GM12878 (cell line): ENCODE measurements around the gene ZNF641. TPM values are rescaled to one million over a fixed set of nuclear protein-coding genes. Genes with fewer than 3 reads are reported as not detected.
A peak's percentile ranks its signal among the peaks of the same experiment; 100 is the strongest.

ENCODE experiments used
- ATAC-seq: fragments of 200-7000 bp; cut with Tn5 transposase; 3 replicates; pipeline ENCODE4 v1.9.1; 2020; ENCODE audit warnings: mild to moderate bottlenecking, moderate library complexity
- BruUV-seq: library from RNA; stranded (reverse); fragments of 400-500 nt; replicated peaks from 2 replicates; lab custom pipeline; 2021; lab: Mats Ljungman, UMichigan
- CTCF ChIA-PET: fragments of 300-600 bp; sonication (Branson Sonifier 250); formaldehyde crosslinking; extraction: SDS; loops from one replicate; lab custom pipeline; 2021; ENCODE audit warnings: inconsistent platforms; lab: Yijun Ruan, JAX
- POLR2A ChIA-PET: fragments of 350-600 bp; formaldehyde crosslinking; extraction: SDS; loops from one replicate; lab custom pipeline; 2021; ENCODE audit warnings: inconsistent platforms; lab: Charles Lee
- RAD21 ChIA-PET: fragments of 300-600 bp; sonication (Branson Sonifier 250); formaldehyde crosslinking; loops from one replicate; lab custom pipeline; 2023; ENCODE audit warnings: antibody characterized with exemption; ENCODE audit not compliant: unreplicated experiment; lab: Charles Lee
- SMC1A ChIA-PET: fragments of 300-600 bp; sonication (Branson Sonifier 250); formaldehyde crosslinking; loops from one replicate; lab custom pipeline; 2023; ENCODE audit not compliant: unreplicated experiment, uncharacterized antibody; lab: Charles Lee
- DNase-seq: peaks from one replicate; pipeline ENCODE4 v3.0.0-alpha.2; 2011; ENCODE audit warnings: low read depth, low spot score
- FAIRE-seq: peaks from 3 replicates; lab custom pipeline; 2011; peaks lifted over from hg19 to GRCh38; lab: Jason Lieb, UNC
- H2AFZ ChIP-seq: 2 replicates; pipeline ENCODE4 v1.6.0; 2011; ENCODE audit warnings: low read depth, low read length, control low read depth; ENCODE audit not compliant: control insufficient read depth
- H3K27ac ChIP-seq: 2 replicates; pipeline ENCODE4 v1.5.1; 2011; ENCODE audit warnings: control low read depth; ENCODE audit not compliant: control insufficient read depth, insufficient read depth
- H3K27me3 ChIP-seq, 2 experiments: replicated peaks in 1 of 2; 2 replicates each; pipeline versions ENCODE4 v1.6.0 to v1.6.1; 2011; ENCODE audit warnings: low read length in 1 of 2; ENCODE audit not compliant: control insufficient read depth in 2 of 2, insufficient read depth in 2 of 2
- H3K36me3 ChIP-seq, 2 experiments: 2 replicates each; pipeline ENCODE4 v1.5.1; 2011; ENCODE audit warnings: low read length in 1 of 2; ENCODE audit not compliant: control insufficient read depth in 2 of 2, insufficient read depth in 2 of 2
- H3K4me1 ChIP-seq: 2 replicates; pipeline ENCODE4 v1.6.1; 2011; ENCODE audit warnings: mild to moderate bottlenecking, low read length, moderate library complexity, mixed read lengths; ENCODE audit not compliant: control insufficient read depth, insufficient read depth
- H3K4me2 ChIP-seq: 2 replicates; pipeline ENCODE4 v1.6.0; 2011; ENCODE audit warnings: control low read depth; ENCODE audit not compliant: control insufficient read depth, insufficient read depth
- H3K4me3 ChIP-seq: fragments of 200-600 bp; sonication (generic); 2 replicates; pipeline ENCODE4 v1.5.1; 2016
- H3K79me2 ChIP-seq: 2 replicates; pipeline ENCODE4 v1.6.0; 2011; ENCODE audit warnings: low read length; ENCODE audit not compliant: control insufficient read depth, insufficient read depth
- H3K9ac ChIP-seq: 2 replicates; pipeline ENCODE4 v1.8.0; 2011; ENCODE audit warnings: low read length, control low read depth, mixed read lengths; ENCODE audit not compliant: control insufficient read depth, insufficient read depth
- H3K9me3 ChIP-seq: replicated peaks from 3 replicates; pipeline ENCODE4 v1.5.1; 2011; ENCODE audit warnings: mild to moderate bottlenecking, low read length; ENCODE audit not compliant: control insufficient read depth, insufficient read depth
- H4K20me1 ChIP-seq: 2 replicates; pipeline ENCODE4 v1.6.0; 2011; ENCODE audit not compliant: control insufficient read depth, insufficient read depth
- E4F1 ChIP-seq: fragments of 450-650 bp; IDR thresholded peaks from 2 replicates; pipeline ENCODE4 v1.6.1; 2018; ENCODE audit warnings: borderline replicate concordance, mild to moderate bottlenecking; ENCODE audit not compliant: partially characterized antibody
- IKZF2 ChIP-seq, 2 experiments: fragments of 450-650 bp; IDR thresholded peaks; 2 replicates each; pipeline ENCODE4 v1.6.1; 2017; ENCODE audit warnings: mild to moderate bottlenecking in 2 of 2, moderate library complexity in 2 of 2
- RUNX3 ChIP-seq: IDR thresholded peaks from 2 replicates; pipeline ENCODE4 v1.6.1; 2012; ENCODE audit warnings: low read length, inconsistent platforms
- TCF12 ChIP-seq: IDR thresholded peaks from 2 replicates; pipeline ENCODE4 v1.6.1; 2011; ENCODE audit warnings: low read depth, mild to moderate bottlenecking, low read length
- TCF3 ChIP-seq: IDR thresholded peaks from 2 replicates; pipeline ENCODE4 v1.6.1; 2012; ENCODE audit warnings: low read depth, mild to moderate bottlenecking, low read length, borderline replicate concordance; ENCODE audit not compliant: insufficient read depth
- YY1 ChIP-seq: IDR thresholded peaks from 2 replicates; pipeline ENCODE4 v1.6.1; 2011; ENCODE audit warnings: low read depth, mild to moderate bottlenecking, low read length
- ZNF384 ChIP-seq: IDR thresholded peaks from 2 replicates; pipeline ENCODE4 v1.6.1; 2012; ENCODE audit warnings: low read depth, mild to moderate bottlenecking, low read length, improper control_type of control experiment, borderline replicate concordance
- WGBS: methylation state at CpG from one replicate; pipeline ENCODE4 v1.1.6; 2016; ENCODE audit warnings: low lambda C conversion rate; ENCODE audit not compliant: insufficient replicate concordance, insufficient coverage; ENCODE audit errors: missing lambda C conversion rate; 5-methylcytosine and 5-hydroxymethylcytosine counted together
- in situ Hi-C: fragments of 300-500 bp; cut with MboI; formaldehyde crosslinking; loops from 9 replicates; pipeline ENCODE4 v1.14.3; 2018; ENCODE audit warnings: mixed read lengths
- intact Hi-C: fragments of 100-400 bp; cut with micrococcal nuclease; formaldehyde crosslinking; loops from one replicate; pipeline ENCODE4 v1.14.2; 2022; ENCODE audit not compliant: unreplicated experiment
- polyA plus RNA-seq, 11 experiments: library from polyadenylated mRNA; depleted of rRNA in 4 of 11; unstranded in 6 of 11; stranded (reverse) in 5 of 11; fragments of >200 nt; fragmentation: Nextera tagmentation in 4 of 11; fragmentation: Illumina TruSeq in 1 of 11; extraction: Ambion mirVana in 4 of 11; extraction: Trizol in 1 of 11; gene quantifications; 1 replicate in 1 of 11; 2 replicates in 10 of 11; pipeline versions ENCODE4 v1.2.1 to v1.2.3, GENCODE V29; 2011 to 2016; ENCODE audit warnings: inconsistent platforms in 2 of 11, missing spikeins in 2 of 11, low read depth in 1 of 11
- total RNA-seq, 4 experiments: library from RNA; depleted of rRNA in 3 of 4; stranded (reverse); fragments of >200 nt in 3 of 4; fragmentation: Illumina TruSeq in 1 of 4; extraction: Trizol in 1 of 4; gene quantifications; 2 replicates each; pipeline versions ENCODE4 v1.2.1 to v1.2.3, GENCODE V29; 2013 to 2021
- TF ChIP-seq, protein P1 (sequence below): fragments of 450-650 bp; IDR thresholded peaks from 2 replicates; pipeline ENCODE4 v1.6.1; 2017; ENCODE audit warnings: mild to moderate bottlenecking, low read depth, inconsistent platforms; ENCODE audit not compliant: poor library complexity, severe bottlenecking

The ZNF641 gene
- total and polyA plus RNA-seq, 10 of the 15 experiments (the other 5 are each of a cell fraction or from before 2014, with no cell fraction given), result 1.1 to 10.3 (median 6.3) TPM

DNA sequence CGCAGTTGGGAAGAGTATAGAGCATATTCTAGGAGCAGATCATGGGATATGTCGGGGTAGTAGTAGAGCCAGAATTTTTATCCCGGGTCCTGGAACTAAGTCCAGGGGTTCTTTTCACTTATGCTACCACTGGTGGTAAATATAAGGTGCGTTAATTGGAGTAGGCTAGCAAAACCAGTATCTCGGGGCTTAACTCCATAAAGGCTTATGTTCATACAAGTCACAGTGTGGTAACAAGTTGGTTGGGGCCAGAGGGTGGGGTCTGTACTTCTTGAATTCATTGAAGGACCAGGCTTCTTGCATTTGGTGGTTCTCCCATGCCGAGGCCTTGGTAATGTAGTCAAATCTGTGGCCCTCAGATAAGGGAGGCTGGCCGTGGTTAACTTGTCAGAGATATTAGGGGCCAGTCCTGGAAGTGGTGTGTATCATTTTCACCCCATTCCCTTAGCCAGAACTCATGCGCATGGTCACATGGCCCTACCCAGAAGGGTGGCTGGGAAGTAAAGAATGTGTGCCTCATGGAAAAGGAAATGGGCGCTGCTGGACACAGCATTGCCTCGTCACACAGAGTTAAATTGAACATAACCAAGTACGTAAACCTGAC is 1.5 kb upstream of the ZNF641 start (continued):
- TF ChIP-seq, protein P1, sequence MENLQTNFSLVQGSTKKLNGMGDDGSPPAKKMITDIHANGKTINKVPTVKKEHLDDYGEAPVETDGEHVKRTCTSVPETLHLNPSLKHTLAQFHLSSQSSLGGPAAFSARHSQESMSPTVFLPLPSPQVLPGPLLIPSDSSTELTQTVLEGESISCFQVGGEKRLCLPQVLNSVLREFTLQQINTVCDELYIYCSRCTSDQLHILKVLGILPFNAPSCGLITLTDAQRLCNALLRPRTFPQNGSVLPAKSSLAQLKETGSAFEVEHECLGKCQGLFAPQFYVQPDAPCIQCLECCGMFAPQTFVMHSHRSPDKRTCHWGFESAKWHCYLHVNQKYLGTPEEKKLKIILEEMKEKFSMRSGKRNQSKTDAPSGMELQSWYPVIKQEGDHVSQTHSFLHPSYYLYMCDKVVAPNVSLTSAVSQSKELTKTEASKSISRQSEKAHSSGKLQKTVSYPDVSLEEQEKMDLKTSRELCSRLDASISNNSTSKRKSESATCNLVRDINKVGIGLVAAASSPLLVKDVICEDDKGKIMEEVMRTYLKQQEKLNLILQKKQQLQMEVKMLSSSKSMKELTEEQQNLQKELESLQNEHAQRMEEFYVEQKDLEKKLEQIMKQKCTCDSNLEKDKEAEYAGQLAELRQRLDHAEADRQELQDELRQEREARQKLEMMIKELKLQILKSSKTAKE, result no peak
- no peak for TF ChIP-seq ZNF384
- no peak for TF ChIP-seq YY1
- TF ChIP-seq E4F1, result no peak
- TF ChIP-seq, all 136 proteins: peak for 0

GRCh38 chr12:48351022-48351708 is 446 bp upstream of the ZNF641 start:
- H3K36me3 ChIP-seq, result no peaks in the 10 kb centered on the region
- no TSS peak for BruUV-seq
- no peaks in the 10 kb centered on the region for H3K27me3 ChIP-seq
- ChIA-PET CTCF (no interaction called here), POLR2A (interaction anchor here (0.6 kb wide), 1 partner anchor 151 kb away, joined by 3 read pairs; no protein-coding TSS in a partner anchor), SMC1A (no interaction called here), RAD21 (no interaction called here)
- no peak for DNase-seq
- H3K4me1 ChIP-seq, result no peaks in the 10 kb centered on the region
- H3K4me3 ChIP-seq, result peak overlapping the region; percentile 76
- peak overlapping the region; percentile 62 for H2AFZ ChIP-seq
- intact Hi-C loops, result loop anchor here (10.0 kb wide), 1 partner anchor 156 kb away; no protein-coding TSS in a partner anchor
- H3K9ac ChIP-seq, result peak overlapping the region; percentile 41
- 11% methylated on average over 32 of the region's 36 CpGs for WGBS
- H3K9me3 ChIP-seq, result no peaks in the 10 kb centered on the region
- H4K20me1 ChIP-seq, result no peaks in the 10 kb centered on the region
- no peak for FAIRE-seq
- TF ChIP-seq TCF3 (0 out of 2 replicates have a peak, but pooled peaks have one; percentile 6), RUNX3 (peak; percentile 44; the same call in 1 of the 2 replicates), TCF12 (no peak), IKZF2 (IDR thresholded peaks at IDR 0.05) (peak in 1 of 2 experiments; percentile 27; a peak in 2 of 4 replicates)
- TF ChIP-seq, all 136 proteins: peak for 3
- in situ Hi-C loops, result no loop called here
- no peaks in the 10 kb centered on the region; the same call in 1 of the 2 replicates for H3K79me2 ChIP-seq
- H3K4me2 ChIP-seq, result peak overlapping the region; percentile 67
- peak; percentile 77 for ATAC-seq
- H3K27ac ChIP-seq, result peak overlapping the region; percentile 14; the same call in 1 of the 2 replicates
